Measurements from ENCODE around the gene GCGR.

The GCGR gene

GRCh38 chr17:81812571-81813370, 8.8 kb downstream of the GCGR start:
- DNase-seq, result no peak

GRCh38 chr17:81813371-81813684, 9.4 kb downstream of the GCGR start:
- no peak for DNase-seq

- DNase-seq, result no peak
These were observed 10.1 kb downstream of the GCGR start for GRCh38 chr17:81813861-81814683.

GRCh38 chr17:81814748-81815645, 11.0 kb downstream of the GCGR start:
- DNase-seq, result no peak

- DNase-seq, result no peak
These were observed 11.7 kb downstream of the GCGR start for GRCh38 chr17:81815646-81815986.

GRCh38 chr17:81817758-81818147, 13.8 kb downstream of the GCGR start:
- no peak for DNase-seq

GRCh38 chr17:81819708-81820107, 15.8 kb downstream of the GCGR start:
- no peak for DNase-seq

- DNase-seq, result no peak
These were observed 17.2 kb downstream of the GCGR start for GRCh38 chr17:81821147-81821546.

- DNase-seq, result peak; percentile 82
These were observed 17.8 kb downstream of the GCGR start for GRCh38 chr17:81821603-81822311.

- DNase-seq, result no peak
These were observed 18.3 kb downstream of the GCGR start for GRCh38 chr17:81822312-81822637.

GRCh38 chr17:81822996-81823819, 19.3 kb downstream of the GCGR start:
- no peak for DNase-seq

GRCh38 chr17:81823820-81824550, 20.0 kb downstream of the GCGR start:
- no peak for DNase-seq

- no peak for DNase-seq
These were observed 20.6 kb downstream of the GCGR start for GRCh38 chr17:81824595-81824994.

- no peak for DNase-seq
These were observed 22.0 kb downstream of the GCGR start for GRCh38 chr17:81825841-81826466.

- DNase-seq, result no peak
These were observed 24.7 kb downstream of the GCGR start for GRCh38 chr17:81828656-81829055.

GRCh38 chr17:81829858-81830257, 25.9 kb downstream of the GCGR start:
- no peak for DNase-seq

GRCh38 chr17:81831563-81831956, 27.6 kb downstream of the GCGR start:
- DNase-seq, result no peak

- no peak for DNase-seq
These were observed 28.1 kb downstream of the GCGR start for GRCh38 chr17:81831957-81832607.

- DNase-seq, result no peak
These were observed 28.7 kb downstream of the GCGR start for GRCh38 chr17:81832608-81833159.

Data from DMS153 (cell line).